HG03135 (cell line): ENCODE data around the gene FRZB.

ENCODE experiments used
- ATAC-seq: cut with Tn5 transposase; IDR thresholded peaks from one replicate; pipeline ENCODE4 v1.9.1; 2021; ENCODE audit warnings: mild to moderate bottlenecking, moderate library complexity; ENCODE audit not compliant: unreplicated experiment

FRZB gene

GRCh38 chr2:182804128-182804527 lies 62.3 kb downstream of the FRZB start:
- ATAC-seq, result no peak

DNA sequence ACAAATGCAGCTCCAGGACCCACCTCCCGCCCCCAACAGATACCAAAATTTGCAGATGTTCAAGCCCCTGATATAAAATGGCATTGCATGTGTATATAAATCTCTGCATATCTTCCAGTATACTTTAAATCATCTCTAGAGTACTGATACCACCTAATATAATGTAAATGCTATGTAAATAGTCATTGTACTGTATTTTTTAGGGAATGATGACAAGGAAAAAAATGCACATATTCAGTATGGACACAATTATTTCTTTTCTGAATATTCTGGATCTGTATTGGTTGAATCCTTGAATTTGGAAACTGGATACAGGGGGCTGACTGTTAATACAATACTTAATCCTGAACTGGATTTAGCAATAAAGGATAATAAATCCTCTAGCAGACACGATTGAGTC lies 67.7 kb downstream of the FRZB start:
- ATAC-seq, result no peak

GRCh38 chr2:182792441-182792840 lies 74.0 kb downstream of the FRZB start:
- no peak for ATAC-seq

DNA sequence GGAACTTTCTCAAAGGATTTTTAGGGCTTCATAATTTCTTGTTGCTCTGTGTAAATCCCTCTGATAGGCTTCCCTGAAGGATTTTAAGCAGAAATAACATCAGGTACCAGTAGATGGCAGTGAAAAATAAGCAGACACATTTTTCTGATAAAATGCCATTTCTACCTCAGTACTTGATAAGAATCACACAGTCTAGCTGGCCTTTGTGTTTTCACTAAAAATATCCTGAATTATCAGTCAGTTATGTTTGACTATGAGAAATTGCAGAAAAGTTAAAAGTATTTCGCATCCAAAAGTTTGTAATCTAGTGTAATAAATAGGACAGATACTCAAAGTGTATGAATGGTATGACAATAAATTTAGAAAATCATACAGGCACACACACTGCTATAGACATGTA lies 81.7 kb downstream of the FRZB start:
- ATAC-seq, result no peak

DNA sequence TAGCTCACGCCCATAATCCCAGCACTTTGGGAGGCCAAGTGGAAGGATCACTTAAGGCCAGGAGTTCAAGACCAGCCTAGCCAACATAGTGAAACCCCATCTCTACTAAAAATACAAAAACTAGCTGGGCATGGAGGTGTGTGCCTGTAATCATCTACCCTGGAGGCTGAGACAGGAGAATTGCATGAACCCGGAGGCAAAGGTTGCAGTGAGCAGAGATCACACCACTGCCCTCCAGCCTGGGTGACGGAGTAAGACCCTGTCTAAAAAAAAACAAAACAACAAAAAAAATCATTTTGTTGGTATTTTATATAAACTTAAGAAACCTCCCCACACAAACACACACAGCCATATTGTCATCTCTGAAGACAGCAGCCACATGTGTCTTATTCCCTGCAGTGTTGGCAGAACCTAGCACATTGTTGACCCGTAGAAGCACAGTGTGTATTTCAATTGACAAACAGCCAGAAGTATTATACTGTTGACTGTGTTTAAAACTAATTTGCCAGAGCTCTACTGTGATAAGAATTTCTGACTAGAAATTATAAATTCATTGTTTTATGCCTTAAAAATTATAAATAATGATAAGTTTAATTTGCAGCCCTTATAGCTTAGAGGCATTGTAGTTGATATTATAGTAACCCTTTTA lies 82.3 kb downstream of the FRZB start:
- no peak for ATAC-seq
